Stimulated activated CD4-positive, alpha-beta T cell treated with anti-CD3 and anti-CD28 coated beads, Interleukin-2, amount 100 ng/mL, for 24 hours (primary cell): Measurements from ENCODE around the gene CAMKMT.

ENCODE experiments used
- DNase-seq, 2 donors: peaks; one replicate each; pipeline ENCODE4 v3.0.0-alpha.2; 2020

Gene CAMKMT

DNA sequence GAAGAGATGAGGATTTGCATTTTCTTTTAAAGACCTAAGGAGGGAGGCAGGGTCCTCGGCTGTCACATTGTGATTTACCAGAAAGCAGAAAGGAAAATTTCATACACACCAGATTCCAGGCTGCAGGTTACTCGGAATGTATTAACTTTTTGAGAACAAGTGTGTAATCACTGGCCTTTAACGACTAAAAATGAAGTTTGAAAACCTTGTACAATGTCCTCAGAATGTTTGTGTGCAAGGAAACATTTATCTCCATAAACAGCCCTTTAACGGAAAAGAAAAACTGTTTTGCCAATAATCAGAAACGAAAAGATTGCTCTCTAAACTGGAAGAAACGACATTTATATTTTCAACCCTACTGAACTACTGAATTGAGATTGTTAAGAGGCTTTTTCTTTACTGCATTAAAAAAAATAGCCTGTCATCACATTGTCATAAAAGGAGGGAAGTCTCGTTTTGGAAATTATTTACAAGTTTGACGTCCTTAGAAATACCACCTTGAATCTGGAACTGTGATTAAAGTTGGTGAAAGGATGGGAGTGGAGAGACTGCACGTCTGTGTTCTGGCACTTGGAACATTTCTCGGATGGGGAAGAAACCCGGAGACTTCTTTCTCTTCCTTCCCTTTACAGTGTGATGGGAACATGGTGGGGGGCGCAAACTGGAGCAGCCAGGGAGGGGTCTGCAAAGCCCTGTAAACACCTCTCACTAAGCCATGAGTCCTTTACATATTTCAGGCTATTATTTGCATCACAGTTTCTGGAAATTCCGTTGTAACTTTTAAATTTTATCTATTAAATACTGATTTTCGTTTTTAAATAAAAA is 445.7 kb downstream of the CAMKMT start:
- DNase-seq = no peak

GRCh38 chr2:44810892-44811530 is 449.3 kb downstream of the CAMKMT start:
- no peak for DNase-seq

- no peak for DNase-seq
Observed at GRCh38 chr2:44813165-44813564, 451.4 kb downstream of the CAMKMT start.

DNA sequence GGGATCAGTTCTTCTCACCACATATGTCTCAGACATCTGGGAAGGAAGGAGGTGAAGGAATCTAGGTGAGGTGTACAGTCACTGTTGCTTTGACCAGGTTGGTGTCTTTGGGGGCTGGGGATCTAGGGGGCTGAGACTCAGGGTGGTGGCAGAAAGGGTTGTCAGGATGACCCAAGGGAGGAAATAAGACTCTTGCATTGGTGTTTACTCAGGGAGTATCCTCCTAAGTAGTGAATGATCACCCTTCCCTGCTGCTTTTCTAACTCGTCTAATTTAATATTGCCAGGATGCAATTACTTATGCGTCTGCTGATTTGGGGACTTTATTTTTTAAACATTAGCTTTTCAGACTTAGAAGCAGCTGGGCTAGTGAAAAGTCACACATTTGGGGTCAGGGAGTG is 451.9 kb downstream of the CAMKMT start:
- DNase-seq = no peak

DNA sequence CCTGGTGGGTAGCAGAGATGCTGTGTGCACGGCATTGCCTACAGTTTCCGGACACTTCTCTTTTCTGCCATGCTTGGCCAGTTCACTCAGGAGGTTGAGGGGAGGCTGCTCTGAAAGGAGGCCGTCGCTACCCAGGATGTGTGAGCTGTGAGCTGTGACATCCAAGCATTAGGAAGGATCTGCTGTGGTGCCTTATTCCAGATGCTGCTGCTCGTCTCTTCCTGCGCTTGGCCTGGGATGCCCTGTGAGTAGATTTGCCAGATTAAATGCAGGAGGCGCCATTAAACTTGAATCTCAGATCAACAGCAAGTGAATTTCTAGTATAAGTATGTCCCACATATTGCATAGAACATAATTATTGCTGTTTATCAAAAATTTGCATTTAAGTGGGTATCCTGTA is 455.5 kb downstream of the CAMKMT start:
- DNase-seq = no peak

DNA sequence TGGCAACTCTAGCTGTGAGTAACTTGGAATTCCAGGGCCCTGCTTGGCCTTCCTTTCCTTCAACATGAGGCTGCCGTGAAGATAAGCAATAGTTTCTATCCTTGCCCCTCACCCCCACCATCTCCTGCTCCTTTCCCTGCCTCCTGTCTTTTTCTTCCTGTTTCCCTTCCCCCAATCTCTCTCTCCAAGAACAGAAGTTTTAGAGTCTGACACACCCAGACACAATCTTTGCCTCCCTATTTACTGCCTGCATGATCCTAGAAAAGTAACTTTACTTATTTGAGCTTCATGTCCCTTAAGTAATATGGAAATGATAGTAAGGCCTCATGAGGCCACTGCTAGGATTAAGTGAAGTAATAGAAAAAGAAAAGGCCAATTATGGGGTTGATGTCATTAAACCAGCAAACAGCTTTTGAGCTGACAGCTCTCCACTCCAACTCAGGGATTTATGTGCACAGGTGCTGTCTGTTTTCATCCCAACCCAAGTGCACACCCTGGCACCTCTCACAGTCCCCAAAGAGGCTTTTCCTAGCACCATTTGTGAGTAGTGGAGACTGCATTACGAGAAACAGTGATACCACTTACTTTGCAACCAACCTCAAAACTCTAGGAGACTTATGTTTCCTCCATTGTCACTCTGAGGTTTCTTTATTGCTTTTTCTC is 456.1 kb downstream of the CAMKMT start:
- DNase-seq = no peak

DNA sequence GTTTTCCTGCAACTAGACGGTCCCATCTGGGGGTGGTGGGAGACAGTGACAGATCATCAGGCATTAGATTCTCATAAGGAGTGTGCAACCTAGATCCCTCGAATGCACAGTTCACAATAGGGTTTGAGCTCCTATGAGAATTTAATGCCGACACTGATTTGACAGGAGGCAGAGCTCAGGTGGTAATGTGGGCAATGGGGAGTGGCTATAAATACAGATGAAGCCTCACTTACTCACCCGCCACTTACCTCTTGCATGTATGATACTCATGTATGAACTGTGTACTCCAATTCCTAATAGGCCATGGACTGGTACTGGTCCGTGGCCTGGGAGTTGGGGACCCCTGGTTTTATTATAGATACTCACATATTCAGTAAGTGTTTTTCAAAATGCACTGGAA is 457.3 kb downstream of the CAMKMT start:
- DNase-seq = no peak

DNA sequence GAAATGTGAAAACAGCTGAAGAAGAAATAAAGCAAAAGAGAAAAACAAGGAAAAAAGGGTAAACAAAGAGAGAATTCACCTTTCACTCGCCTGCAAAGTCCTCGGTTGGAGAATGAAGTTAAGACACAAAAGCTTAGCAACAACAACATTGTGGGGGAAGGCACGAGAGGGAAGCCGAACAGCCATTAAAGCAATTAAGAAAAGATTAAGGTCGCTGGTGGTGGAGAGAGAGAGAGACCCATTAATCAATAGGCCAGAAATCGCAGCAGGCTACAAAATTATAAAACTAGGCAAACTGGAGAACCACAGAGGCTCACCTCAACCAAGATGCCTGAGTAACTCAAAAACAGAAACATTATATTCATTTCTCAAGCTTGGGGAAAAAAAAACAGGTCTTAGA is 459.8 kb downstream of the CAMKMT start:
- DNase-seq = no peak

DNA sequence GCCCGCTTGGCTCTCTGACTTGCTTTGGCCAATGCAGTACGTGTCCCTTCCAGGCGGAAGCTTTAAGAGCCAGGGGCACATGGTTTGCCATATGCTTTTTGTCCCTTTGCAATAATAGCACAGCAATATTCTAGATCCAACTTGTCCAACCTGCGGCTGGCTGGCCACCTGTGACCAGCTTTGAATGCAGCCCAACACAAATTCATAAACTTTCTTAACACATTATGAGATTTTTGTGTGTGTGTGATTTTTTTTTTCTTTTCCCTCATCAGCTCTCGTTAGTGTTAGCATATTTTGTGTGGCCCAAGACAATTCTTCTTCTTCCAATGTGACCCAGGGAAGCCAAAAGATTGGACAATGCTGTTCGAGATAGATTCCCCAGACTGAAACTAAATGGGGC is 460.4 kb downstream of the CAMKMT start:
- DNase-seq = no peak
